Esophagus muscularis mucosa (tissue), 4 donors: ENCODE data around the gene CORO2B.

Experiments used
- CTCF ChIP-seq, 3 experiments: fragments of 200-600 bp in 2 of 3; fragments of 450-650 bp in 1 of 3; sonication (generic) in 2 of 3; IDR thresholded peaks; one replicate each; pipeline ENCODE4 v1.5.1; 2017 to 2019; ENCODE audit warnings: antibody characterized with exemption in 3 of 3, mild to moderate bottlenecking in 2 of 3, moderate library complexity in 1 of 3
- EP300 ChIP-seq: sonication (generic); formaldehyde crosslinking; IDR thresholded peaks from one replicate; pipeline ENCODE4 v1.6.1; 2017; ENCODE audit warnings: antibody characterized with exemption
- POLR2A ChIP-seq: fragments of 450-650 bp; IDR thresholded peaks from one replicate; pipeline ENCODE4 v1.6.1; 2017; ENCODE audit warnings: antibody characterized with exemption, moderate library complexity, mild to moderate bottlenecking, low read depth

- no peak for TF ChIP-seq CTCF (IDR thresholded peaks at IDR 0.05)
- no peak for TF ChIP-seq EP300
- TF ChIP-seq POLR2A, result no peak
Measured at GRCh38 chr15:68775236-68775577, 196.4 kb downstream of the CORO2B start.
